HPDE6-E6E7 (cell line): ENCODE results near the gene BIRC3.
"Not testable (repeated sequence)": the region's sequence is repeated elsewhere in the genome, so short reads cannot be mapped to it uniquely, and the experiment has no call there.

Source experiments
- DNase-seq: peaks from one replicate; pipeline ENCODE4 v3.0.0; 2011; ENCODE audit warnings: missing footprints; ENCODE audit errors: extremely low spot score

BIRC3 gene

DNA sequence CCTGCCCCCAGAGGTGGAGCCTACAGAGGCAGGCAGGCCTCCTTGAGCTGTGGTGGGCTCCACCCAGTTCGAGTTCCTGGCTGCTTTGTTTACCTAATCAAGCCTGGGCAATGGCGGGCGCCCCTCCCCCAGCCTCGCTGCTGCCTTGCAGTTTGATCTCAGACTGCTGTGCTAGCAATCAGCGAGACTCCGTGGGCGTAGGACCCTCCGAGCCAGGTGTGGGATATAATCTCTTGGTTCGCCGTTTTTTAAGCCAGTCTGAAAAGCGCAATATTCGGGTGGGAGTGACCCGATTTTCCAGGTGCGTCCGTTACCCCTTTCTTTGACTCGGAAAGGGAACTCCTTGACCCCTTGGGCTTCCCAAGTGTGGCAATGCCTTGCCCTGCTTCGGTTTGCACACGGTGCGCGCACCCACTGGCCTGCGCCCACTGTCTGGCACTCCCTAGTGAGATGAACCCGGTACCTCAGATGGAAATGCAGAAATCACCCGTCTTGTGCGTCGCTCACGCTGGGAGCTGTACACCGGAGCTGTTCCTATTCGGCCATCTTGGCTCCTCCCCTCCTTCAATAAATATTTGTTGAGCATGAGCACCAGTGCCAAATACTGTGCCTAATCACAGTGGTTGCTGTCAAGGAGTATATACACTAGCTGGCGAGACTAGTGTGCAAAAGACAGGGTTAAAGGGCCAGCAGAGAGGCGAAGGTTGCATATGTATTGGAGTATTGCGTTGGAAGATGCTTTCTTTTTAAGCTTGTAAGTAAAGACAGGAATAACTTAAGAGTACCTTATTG lies 57.5 kb downstream of the BIRC3 start:
- not testable (repeated sequence) for DNase-seq

DNA sequence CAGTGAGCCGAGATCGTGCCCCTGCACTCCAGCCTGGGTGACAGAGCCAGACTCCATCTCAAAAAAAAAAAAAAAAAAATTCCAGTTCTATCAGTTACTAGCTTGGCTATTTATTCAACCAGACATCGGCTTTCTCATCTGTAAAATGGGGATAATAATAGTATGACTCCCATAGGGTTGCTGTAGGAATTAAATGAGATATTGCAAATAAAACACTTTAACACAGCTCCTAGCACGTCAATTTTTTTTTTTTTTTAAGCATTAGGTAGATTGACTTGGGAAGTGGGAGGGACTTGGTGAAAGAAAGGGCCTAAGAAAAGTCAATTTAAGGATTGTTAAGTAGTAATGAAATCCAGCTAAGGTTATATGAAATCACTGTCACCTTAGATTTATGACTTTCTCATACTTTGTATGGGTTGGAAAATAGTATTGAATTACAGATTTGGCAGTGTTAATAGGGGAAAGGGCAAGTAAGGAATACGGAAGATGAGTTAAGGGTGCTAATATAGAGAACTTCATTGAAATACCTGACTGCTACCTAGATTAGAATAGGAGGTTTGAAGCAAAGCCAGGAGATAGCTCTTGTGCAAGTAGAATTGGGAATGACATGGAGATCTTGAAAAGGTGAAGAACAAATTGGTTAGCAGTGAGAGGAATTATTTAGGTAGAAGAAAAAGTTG lies 58.6 kb downstream of the BIRC3 start:
- DNase-seq: no peak

DNA sequence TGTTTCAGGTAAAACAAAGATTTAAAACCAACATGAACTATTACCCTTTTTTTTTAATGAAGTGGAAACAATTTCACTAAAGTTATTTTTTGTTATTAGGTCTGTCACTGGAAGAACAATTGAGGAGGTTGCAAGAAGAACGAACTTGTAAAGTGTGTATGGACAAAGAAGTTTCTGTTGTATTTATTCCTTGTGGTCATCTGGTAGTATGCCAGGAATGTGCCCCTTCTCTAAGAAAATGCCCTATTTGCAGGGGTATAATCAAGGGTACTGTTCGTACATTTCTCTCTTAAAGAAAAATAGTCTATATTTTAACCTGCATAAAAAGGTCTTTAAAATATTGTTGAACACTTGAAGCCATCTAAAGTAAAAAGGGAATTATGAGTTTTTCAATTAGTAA lies 60.6 kb downstream of the BIRC3 start:
- DNase-seq: no peak

- DNase-seq: no peak
Measured at GRCh38 chr11:102378818-102379217, 61.5 kb downstream of the BIRC3 start.

DNA sequence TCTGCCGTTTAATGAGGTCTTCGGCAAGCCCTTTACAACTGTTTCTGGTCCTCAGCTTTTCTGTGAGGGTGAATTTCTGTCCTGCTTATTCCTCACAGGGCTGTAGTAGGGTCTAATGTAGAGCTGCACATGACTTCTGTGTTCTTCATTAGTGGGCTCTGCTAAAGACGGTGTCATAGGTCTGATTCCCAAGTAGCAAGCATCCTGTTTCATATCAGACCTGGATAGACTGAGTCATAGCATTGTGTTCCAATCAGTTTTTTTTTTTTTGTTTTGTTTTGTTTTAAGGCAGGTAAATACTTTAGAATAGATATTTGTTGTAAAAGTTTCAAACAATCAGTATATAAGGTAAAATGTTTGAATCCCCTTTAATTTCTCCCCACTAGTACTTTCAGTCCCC lies 65.1 kb downstream of the BIRC3 start:
- no peak for DNase-seq

DNA sequence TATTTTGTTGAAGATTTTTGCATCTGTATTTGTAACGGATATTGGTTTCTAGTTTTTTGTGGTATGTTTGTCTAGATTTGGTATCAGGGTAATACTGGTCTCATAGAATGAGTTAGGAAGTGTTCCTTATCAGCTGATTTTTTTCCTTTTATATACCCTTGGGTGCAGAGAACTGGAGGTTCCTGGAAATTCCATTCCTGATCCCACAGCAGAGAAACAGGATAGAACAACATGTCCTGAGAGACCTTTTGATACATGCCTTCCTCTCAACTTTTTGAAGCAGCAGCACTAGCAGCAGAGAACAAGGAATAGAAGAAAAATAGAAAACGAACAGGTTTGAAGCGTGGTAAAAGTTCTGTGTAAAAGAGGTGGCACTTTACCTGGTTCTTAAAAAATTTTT lies 66.6 kb downstream of the BIRC3 start:
- DNase-seq: no peak

DNA sequence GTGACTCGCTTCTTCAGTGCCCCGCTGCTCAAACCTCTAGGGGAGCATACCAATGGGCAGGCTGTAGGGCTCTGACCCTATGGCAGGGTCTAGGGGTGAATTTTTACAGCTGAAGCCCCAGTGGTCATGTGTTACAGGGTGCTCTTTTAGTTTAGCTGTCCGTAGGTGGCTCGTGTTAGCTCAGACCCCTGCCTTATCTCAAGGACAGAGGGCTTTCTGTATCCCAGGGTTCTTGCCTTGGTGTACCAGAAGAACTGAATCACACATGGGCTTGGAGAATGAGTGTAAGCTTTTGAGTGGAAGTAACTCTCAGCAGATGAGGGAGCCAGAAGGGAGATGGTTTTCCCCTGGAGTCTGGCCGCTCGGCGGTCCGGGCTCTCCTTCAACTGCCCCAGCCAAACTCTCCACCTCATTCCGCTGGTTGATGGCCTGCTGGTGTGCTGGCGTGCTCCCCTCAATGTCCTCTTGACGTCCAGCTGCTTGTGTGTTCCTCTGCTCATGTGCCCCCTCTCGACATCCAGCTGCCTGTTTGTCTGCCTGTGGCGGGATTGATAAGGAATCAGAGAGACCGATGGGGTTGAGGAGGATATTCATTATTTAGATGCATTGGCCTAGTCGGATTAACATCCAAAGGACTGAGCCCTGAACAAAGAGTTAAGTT lies 67.3 kb downstream of the BIRC3 start:
- DNase-seq: no peak

DNA sequence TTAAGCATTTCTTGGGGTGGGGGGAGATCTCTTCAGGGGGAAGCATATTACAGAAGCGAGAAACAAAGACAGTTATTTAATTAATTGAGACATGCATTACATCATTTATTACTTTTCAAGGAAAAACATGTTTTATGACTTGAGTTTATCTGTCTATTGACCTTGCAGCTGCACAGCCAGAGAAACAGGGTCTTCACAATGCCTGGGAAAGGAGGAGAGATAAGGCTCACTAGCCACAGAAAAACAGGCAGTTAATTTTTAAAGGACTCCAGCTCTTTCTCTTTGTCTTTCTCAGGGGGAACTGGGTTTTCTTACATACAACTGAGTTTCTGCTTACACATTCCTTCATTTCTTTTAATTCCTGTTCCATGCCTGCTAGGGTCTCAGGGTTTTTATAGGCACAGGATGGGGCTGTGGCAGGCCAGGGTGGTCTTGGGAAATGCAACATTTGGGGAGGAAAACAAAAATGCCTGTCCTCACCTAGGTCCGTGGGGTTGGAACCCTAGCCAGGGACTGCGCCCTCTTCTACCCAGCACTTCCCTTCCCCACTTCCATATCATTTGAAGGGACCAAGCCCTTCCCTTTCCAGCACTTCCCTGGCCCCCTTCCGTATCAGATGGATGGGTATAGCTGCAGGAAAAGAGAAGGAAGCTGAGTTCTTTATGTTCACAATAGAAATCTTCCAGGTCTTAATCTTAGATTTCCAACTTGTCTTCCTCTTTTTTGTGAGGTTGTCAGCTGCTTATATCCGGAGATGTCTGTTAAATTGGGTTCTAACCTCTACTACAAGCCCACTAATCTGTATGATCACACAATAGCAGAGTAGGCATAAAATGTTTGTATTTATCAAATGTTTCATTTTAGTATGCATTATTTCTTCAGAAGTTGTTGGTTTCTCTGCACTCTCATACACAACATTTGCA lies 68.1 kb downstream of the BIRC3 start:
- no peak for DNase-seq

GRCh38 chr11:102386136-102386734 lies 69.0 kb downstream of the BIRC3 start:
- no peak for DNase-seq

DNA sequence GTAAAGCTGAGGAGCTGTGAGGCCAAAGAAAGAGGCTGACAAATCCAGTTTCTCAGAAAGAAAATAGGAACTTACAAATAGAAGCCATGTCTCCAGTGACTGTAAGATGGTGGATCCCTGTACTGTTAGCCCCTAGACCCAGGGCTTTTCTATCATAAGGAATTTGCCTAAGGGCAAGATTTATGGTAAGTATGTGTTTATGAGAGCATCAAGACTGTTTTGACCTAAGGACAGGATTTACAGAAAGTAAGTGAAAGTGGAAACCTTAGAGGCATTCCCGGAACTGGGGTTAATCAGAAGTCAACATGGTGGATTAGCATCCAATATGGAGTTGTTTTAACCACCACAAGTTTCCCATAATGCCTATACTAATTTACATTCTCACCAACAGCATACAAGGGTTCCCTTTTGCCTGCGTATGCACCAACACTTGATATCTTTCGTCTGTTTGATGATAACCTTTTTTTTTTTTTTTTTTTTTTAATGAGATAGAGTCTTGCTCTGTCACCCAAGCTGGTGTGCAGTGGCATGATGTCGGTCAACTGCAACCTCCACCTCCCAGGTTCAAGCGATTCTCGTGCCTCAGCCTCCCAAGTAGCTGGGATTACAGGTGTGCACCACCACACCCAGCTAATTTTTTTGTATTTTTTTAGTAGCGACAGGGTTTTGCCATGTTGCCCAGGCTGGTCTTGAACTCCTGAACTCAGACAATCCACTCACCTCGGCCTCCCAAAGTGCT lies 69.9 kb downstream of the BIRC3 start:
- DNase-seq: no peak
